Lung (tissue), 12 donors: ENCODE results near the gene MAST4. TPM values are rescaled to one million over a fixed set of nuclear protein-coding genes. Genes with fewer than 3 reads are reported as not detected.

Experiments used
- ATAC-seq: fragments of 200-7000 bp; cut with Tn5 transposase; one replicate; pipeline ENCODE4 v1.9.1; 2020; ENCODE audit warnings: moderate number of reproducible peaks; ENCODE audit not compliant: insufficient read depth, low FRiP score
- DNase-seq, 3 donors: peaks; one replicate each; pipeline ENCODE4 v3.0.0-alpha.2; 2013 to 2017
- H3K27ac ChIP-seq, 2 donors: one replicate each; pipeline ENCODE4 v1.5.1; 2013; ENCODE audit warnings: mild to moderate bottlenecking in 2 of 2, moderate library complexity in 2 of 2, control low read depth in 1 of 2, inconsistent platforms in 1 of 2, low read depth in 1 of 2, low read length in 1 of 2
- H3K27me3 ChIP-seq, 3 donors: one replicate each; pipeline ENCODE4 v1.5.1; 2013; ENCODE audit warnings: low read length in 2 of 3; ENCODE audit not compliant: control insufficient read depth in 3 of 3, insufficient read depth in 3 of 3
- H3K36me3 ChIP-seq, 4 donors: one replicate each; pipeline ENCODE4 v1.5.1; 2013; ENCODE audit warnings: low read length in 4 of 4, mild to moderate bottlenecking in 1 of 4, moderate library complexity in 1 of 4; ENCODE audit not compliant: control insufficient read depth in 4 of 4, insufficient read depth in 4 of 4
- H3K4me1 ChIP-seq, 5 donors: one replicate each; pipeline ENCODE4 v1.5.1; 2013; ENCODE audit warnings: low read length in 5 of 5, mild to moderate bottlenecking in 2 of 5, moderate library complexity in 1 of 5; ENCODE audit not compliant: control insufficient read depth in 5 of 5, insufficient read depth in 5 of 5
- H3K4me3 ChIP-seq: one replicate; pipeline ENCODE4 v1.5.1; 2013; ENCODE audit warnings: mild to moderate bottlenecking, control low read depth, moderate library complexity
- H3K9ac ChIP-seq, 2 donors: one replicate each; pipeline ENCODE4 v1.5.1; 2013; ENCODE audit warnings: low read length in 2 of 2, control low read depth in 1 of 2; ENCODE audit not compliant: insufficient read depth in 1 of 2
- H3K9me3 ChIP-seq, 4 donors: one replicate each; pipeline ENCODE4 v1.5.1; 2013; ENCODE audit warnings: low read length in 3 of 4, mild to moderate bottlenecking in 1 of 4, moderate library complexity in 1 of 4; ENCODE audit not compliant: control insufficient read depth in 4 of 4, insufficient read depth in 3 of 4
- WGBS, 2 donors: extraction: QIAGEN DNeasy Blood & Tissue Kit; methylation state at CpG; one replicate each; pipeline ENCODE4 v1.1.7; 2013; 5-methylcytosine and 5-hydroxymethylcytosine counted together
- polyA plus RNA-seq, 2 donors: library from polyadenylated mRNA; stranded (reverse); fragments of 200-250 nt; gene quantifications; one replicate each; pipeline ENCODE4 v1.2.1, GENCODE V29; 2013
- total RNA-seq, 2 donors: library from RNA; depleted of rRNA in 1 of 2; stranded (reverse); fragments of >200 nt in 1 of 2; gene quantifications; one replicate each; pipeline ENCODE4 v1.2.1, GENCODE V29; 2014 to 2021
- TF ChIP-seq, protein P1 (sequence below): IDR thresholded peaks from 2 replicates; pipeline ENCODE4 v1.5.1; 2012; ENCODE audit warnings: mild to moderate bottlenecking; ENCODE audit errors: control extremely low read depth, extremely low read depth
- donor health status: control.
- donor health status: control.
- donor health status: Bipolar disorder and iron deficiency.
- donor health status: healthy.
- donor health status: DM: yes; HTN: yes; CAD: no.

The MAST4 gene
- total and polyA plus RNA-seq, 4 donors, result 13.9 to 153 (median 46.2) TPM

DNA sequence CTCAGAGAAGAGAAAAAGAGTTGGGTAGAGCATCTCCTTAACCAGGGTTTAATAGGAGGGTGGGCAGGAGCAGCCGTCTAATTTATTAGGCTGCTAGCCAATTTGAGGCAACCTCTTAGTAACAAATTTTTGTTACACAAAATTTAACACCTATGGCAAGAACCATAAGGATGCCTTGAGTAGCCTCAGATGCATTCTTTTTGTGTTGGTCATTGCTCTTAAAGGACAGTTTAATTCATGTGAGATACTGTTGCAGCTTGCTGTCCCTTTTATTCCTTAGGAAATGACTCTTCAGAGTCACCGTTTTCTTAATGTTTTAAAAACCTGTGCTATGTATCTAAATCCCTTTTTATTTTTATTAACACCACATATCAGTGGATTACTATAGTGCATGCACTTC, 255.1 kb downstream of the MAST4 start:
- Histone ChIP-seq H3K27ac (no peak overlapping the region), H3K4me1 (peaks cover 6 to 30% (median 10%) of the 10 kb centered on the region in 5 donors), H3K27me3 (no peaks in the 10 kb centered on the region), H3K9me3 (no peaks in the 10 kb centered on the region), H3K9ac (no peak overlapping the region), H3K36me3 (no peaks in the 10 kb centered on the region), H3K4me3 (no peak overlapping the region)
- TF ChIP-seq, protein P1, sequence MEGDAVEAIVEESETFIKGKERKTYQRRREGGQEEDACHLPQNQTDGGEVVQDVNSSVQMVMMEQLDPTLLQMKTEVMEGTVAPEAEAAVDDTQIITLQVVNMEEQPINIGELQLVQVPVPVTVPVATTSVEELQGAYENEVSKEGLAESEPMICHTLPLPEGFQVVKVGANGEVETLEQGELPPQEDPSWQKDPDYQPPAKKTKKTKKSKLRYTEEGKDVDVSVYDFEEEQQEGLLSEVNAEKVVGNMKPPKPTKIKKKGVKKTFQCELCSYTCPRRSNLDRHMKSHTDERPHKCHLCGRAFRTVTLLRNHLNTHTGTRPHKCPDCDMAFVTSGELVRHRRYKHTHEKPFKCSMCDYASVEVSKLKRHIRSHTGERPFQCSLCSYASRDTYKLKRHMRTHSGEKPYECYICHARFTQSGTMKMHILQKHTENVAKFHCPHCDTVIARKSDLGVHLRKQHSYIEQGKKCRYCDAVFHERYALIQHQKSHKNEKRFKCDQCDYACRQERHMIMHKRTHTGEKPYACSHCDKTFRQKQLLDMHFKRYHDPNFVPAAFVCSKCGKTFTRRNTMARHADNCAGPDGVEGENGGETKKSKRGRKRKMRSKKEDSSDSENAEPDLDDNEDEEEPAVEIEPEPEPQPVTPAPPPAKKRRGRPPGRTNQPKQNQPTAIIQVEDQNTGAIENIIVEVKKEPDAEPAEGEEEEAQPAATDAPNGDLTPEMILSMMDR, result no peak
- WGBS, 2 donors, result 57 to 59% methylated on average over 2 of the region's 2 CpGs
- DNase-seq (no peak), ATAC-seq (no peak)

DNA sequence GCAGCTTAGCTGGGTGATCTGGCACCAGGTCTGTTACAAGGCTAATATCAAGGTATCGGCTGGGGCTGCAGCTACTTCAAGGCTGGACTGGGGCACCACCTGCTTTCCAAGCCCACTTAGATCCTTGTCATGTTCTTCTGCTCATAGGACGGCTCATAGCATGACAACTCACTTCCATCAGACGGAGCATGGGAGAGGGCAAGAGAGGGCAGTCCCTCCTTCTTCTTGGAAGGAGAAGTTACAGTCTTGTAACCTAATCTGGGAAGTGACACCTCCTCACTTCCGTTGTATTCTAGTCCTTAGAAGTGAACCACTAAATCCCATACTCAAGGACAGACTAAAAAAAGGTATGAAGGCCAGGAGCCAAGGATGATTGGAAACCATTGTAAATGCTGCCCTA, 258.2 kb downstream of the MAST4 start:
- DNase-seq, result no peak
- TF ChIP-seq, protein P1, result no peak
- no peak for ATAC-seq
- H3K9ac ChIP-seq, result no peak overlapping the region
- no peaks in the 10 kb centered on the region for H3K27me3 ChIP-seq
- H3K4me3 ChIP-seq, result no peak overlapping the region
- no peak overlapping the region for H3K27ac ChIP-seq
- WGBS, 2 donors, result 68 to 72% methylated on average over 4 of the region's 4 CpGs
- H3K36me3 ChIP-seq, result no peaks in the 10 kb centered on the region
- no peaks in the 10 kb centered on the region for H3K9me3 ChIP-seq
- peaks cover 0 to 24% (median under 1%) of the 10 kb centered on the region in 5 donors for H3K4me1 ChIP-seq

DNA sequence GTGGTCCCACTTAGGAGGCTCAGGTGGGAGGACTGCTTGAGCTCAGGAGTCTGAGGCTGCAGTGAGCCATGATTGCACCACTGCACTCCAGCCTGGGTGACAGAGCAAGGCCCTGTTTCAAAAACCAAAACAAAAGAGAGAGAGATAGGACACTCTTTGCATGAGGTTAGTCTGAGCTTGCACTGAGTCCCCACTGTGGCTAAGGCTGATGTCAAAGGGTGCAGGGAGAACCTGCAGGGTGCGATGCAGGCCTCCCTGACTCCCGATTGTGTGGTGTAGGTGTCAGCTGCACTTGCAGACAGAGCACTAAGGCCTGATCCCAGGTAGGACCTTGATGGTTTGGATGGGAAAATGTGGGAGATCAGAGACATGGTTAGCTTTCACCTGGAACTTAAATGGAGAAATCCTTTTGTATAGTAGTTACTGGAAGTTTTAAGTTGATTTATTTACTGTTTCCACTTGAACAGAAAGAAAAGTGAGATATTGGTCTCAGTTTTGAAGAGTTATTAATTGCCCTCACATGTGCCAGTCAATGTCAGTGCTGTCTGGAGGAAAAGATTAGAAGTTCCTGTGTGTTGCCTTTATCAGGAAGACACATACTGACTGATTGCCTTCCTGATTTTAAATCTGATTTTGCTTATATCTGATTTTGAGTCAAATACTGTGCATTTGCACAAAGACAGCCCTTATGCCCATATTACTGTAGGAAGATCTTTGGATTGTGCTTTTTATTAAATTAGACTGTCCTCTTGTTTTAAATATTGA, 260.0 kb downstream of the MAST4 start:
- Histone ChIP-seq H3K4me1 (peaks cover 0 to 17% (median 4%) of the 10 kb centered on the region in 5 donors), H3K9ac (no peak overlapping the region), H3K27me3 (no peaks in the 10 kb centered on the region), H3K36me3 (no peaks in the 10 kb centered on the region), H3K27ac (no peak overlapping the region), H3K4me3 (no peak overlapping the region), H3K9me3 (no peaks in the 10 kb centered on the region)
- TF ChIP-seq, protein P1, result no peak
- ATAC-seq (no peak), DNase-seq (no peak)
- 69% methylated on average over 2 of the region's 2 CpGs for WGBS, 2 donors
